Neural cell (in vitro differentiated cells): ENCODE measurements around the gene ARHGAP18. TPM values are rescaled to one million over a fixed set of nuclear protein-coding genes. Genes with fewer than 3 reads are reported as not detected.

Source experiments
- H2AFZ ChIP-seq: fragments of 200-600, 300-800 bp; sonication (generic), shearing (Covaris generic); 2 replicates; pipeline ENCODE4 v1.6.0; 2014; ENCODE audit warnings: low read depth, mild to moderate bottlenecking, antibody characterized with exemption, low read length, moderate library complexity
- H3F3A ChIP-seq: fragments of 200-600 bp; shearing (Covaris generic); 2 replicates; pipeline ENCODE4 v1.6.1; 2016; ENCODE audit warnings: mild to moderate bottlenecking, moderate library complexity, mixed read lengths, antibody characterized with exemption, low read length; ENCODE audit not compliant: insufficient read depth, poor library complexity, severe bottlenecking
- H3K27ac ChIP-seq: fragments of 200-600, 300-800 bp; sonication (generic), shearing (Covaris generic); 2 replicates; pipeline ENCODE4 v1.5.1; 2014; ENCODE audit warnings: mild to moderate bottlenecking, low read length, moderate library complexity
- H3K27me3 ChIP-seq: fragments of 300-800, 200-600 bp; sonication (generic), shearing (Covaris generic); 2 replicates; pipeline ENCODE4 v1.6.0; 2014; ENCODE audit warnings: mild to moderate bottlenecking, low read depth, low read length, moderate library complexity; ENCODE audit not compliant: insufficient read depth
- H3K36me3 ChIP-seq: fragments of 300-800, 200-600 bp; sonication (generic), shearing (Covaris generic); 2 replicates; pipeline ENCODE4 v1.5.1; 2014; ENCODE audit warnings: mild to moderate bottlenecking, antibody characterized with exemption, low read length, moderate library complexity; ENCODE audit not compliant: insufficient read depth
- H3K4me2 ChIP-seq: fragments of 300-800, 200-600 bp; sonication (generic), shearing (Covaris generic); 2 replicates; pipeline ENCODE4 v1.6.0; 2014; ENCODE audit warnings: mild to moderate bottlenecking, low read length
- H3K4me3 ChIP-seq: fragments of 300-800, 200-600 bp; sonication (generic), shearing (Covaris generic); 2 replicates; pipeline ENCODE4 v1.5.1; 2014; ENCODE audit warnings: mild to moderate bottlenecking, low read length, moderate library complexity
- H3K79me2 ChIP-seq: fragments of 200-600 bp; shearing (Covaris generic); replicated peaks from 2 replicates; pipeline ENCODE4 v1.6.0; 2014; ENCODE audit warnings: mild to moderate bottlenecking, low read length, moderate library complexity; ENCODE audit not compliant: insufficient read depth
- H3K9ac ChIP-seq: fragments of 300-800, 200-600 bp; sonication (generic), shearing (Covaris generic); 2 replicates; pipeline ENCODE4 v1.6.1; 2016; ENCODE audit warnings: mild to moderate bottlenecking, low read length, mixed read lengths
- H3K9me2 ChIP-seq: fragments of 200-600 bp; shearing (Covaris generic); 2 replicates; pipeline ENCODE4 v1.6.1; 2016; ENCODE audit warnings: mild to moderate bottlenecking, low read length, mixed read lengths; ENCODE audit not compliant: insufficient read depth
- H3K9me3 ChIP-seq: fragments of 200-600, 300-800 bp; sonication (generic), shearing (Covaris generic); 2 replicates; pipeline ENCODE4 v1.6.1; 2016; ENCODE audit warnings: mild to moderate bottlenecking, mixed run types, low read length, moderate library complexity, mixed read lengths
- H4K20me1 ChIP-seq: fragments of 200-600 bp; shearing (Covaris generic); 2 replicates; pipeline ENCODE4 v1.6.1; 2016; ENCODE audit warnings: mild to moderate bottlenecking, mixed run types; ENCODE audit not compliant: insufficient read depth
- EP300 ChIP-seq: fragments of 450-650 bp; conservative IDR thresholded peaks from 2 replicates; pipeline ENCODE4 v1.6.1; 2014; ENCODE audit warnings: antibody characterized with exemption, mild to moderate bottlenecking, moderate library complexity; ENCODE audit not compliant: poor library complexity, severe bottlenecking
- EZH2 ChIP-seq: fragments of 200-600, 300-800 bp; shearing (Covaris generic), sonication (generic); IDR thresholded peaks from 2 replicates; pipeline ENCODE4 v1.6.1; 2014; ENCODE audit warnings: antibody characterized with exemption, low read length, borderline replicate concordance, mild to moderate bottlenecking; ENCODE audit not compliant: insufficient read depth, poor library complexity, severe bottlenecking
- MXI1 ChIP-seq: fragments of 450-650 bp; conservative IDR thresholded peaks from 2 replicates; pipeline ENCODE4 v1.6.1; 2014; ENCODE audit warnings: antibody characterized with exemption, mild to moderate bottlenecking; ENCODE audit not compliant: poor library complexity, severe bottlenecking
- POLR2AphosphoS5 ChIP-seq: IDR thresholded peaks from 2 replicates; pipeline ENCODE4 v1.6.1; 2012
- RAD21 ChIP-seq: fragments of 450-650 bp; conservative IDR thresholded peaks from 2 replicates; pipeline ENCODE4 v1.6.1; 2014; ENCODE audit warnings: antibody characterized with exemption, mild to moderate bottlenecking, moderate library complexity
- REST ChIP-seq: IDR thresholded peaks from 2 replicates; pipeline ENCODE4 v1.6.1; 2012; ENCODE audit warnings: borderline replicate concordance
- SMC3 ChIP-seq: fragments of 450-650 bp; conservative IDR thresholded peaks from 2 replicates; pipeline ENCODE4 v1.6.1; 2014; ENCODE audit warnings: antibody characterized with exemption, mild to moderate bottlenecking, moderate library complexity; ENCODE audit not compliant: poor library complexity
- TAF1 ChIP-seq: IDR thresholded peaks from 2 replicates; pipeline ENCODE4 v1.6.1; 2012; ENCODE audit warnings: low read depth
- polyA plus RNA-seq: library from polyadenylated mRNA; depleted of rRNA; stranded (reverse); fragments of >200 nt; gene quantifications from 2 replicates; pipeline ENCODE4 v1.2.3, GENCODE V29; 2014
- TF ChIP-seq, protein P1 (sequence below): fragments of 450-650 bp; IDR thresholded peaks from 2 replicates; pipeline ENCODE4 v1.5.1; 2014; ENCODE audit warnings: antibody characterized with exemption, mild to moderate bottlenecking, moderate library complexity; ENCODE audit not compliant: poor library complexity, severe bottlenecking

ARHGAP18 gene
- polyA plus RNA-seq, 1 donor from 2014 or later, result 4.7 TPM

GRCh38 chr6:129686941-129687627 is 22.9 kb downstream of the ARHGAP18 start:
- no peaks in the 10 kb centered on the region for H4K20me1 ChIP-seq
- no peaks in the 10 kb centered on the region for H3K9me3 ChIP-seq
- no peaks in the 10 kb centered on the region for H3K9me2 ChIP-seq
- H3K27ac ChIP-seq, result no peak overlapping the region
- H3K4me2 ChIP-seq, result no peak overlapping the region
- no peak overlapping the region for H3K9ac ChIP-seq
- no peaks in the 10 kb centered on the region for H3F3A ChIP-seq
- H3K36me3 ChIP-seq, result no peaks in the 10 kb centered on the region
- H2AFZ ChIP-seq, result no peak overlapping the region
- H3K79me2 ChIP-seq, result no peaks in the 10 kb centered on the region
- no peaks in the 10 kb centered on the region for H3K27me3 ChIP-seq
- TF ChIP-seq POLR2AphosphoS5, result no peak
- no peak for TF ChIP-seq RAD21
- no peak for TF ChIP-seq REST
- no peak for TF ChIP-seq EP300
- TF ChIP-seq MXI1, result no peak
- no peak for TF ChIP-seq EZH2
- TF ChIP-seq SMC3, result no peak
- TF ChIP-seq, protein P1, sequence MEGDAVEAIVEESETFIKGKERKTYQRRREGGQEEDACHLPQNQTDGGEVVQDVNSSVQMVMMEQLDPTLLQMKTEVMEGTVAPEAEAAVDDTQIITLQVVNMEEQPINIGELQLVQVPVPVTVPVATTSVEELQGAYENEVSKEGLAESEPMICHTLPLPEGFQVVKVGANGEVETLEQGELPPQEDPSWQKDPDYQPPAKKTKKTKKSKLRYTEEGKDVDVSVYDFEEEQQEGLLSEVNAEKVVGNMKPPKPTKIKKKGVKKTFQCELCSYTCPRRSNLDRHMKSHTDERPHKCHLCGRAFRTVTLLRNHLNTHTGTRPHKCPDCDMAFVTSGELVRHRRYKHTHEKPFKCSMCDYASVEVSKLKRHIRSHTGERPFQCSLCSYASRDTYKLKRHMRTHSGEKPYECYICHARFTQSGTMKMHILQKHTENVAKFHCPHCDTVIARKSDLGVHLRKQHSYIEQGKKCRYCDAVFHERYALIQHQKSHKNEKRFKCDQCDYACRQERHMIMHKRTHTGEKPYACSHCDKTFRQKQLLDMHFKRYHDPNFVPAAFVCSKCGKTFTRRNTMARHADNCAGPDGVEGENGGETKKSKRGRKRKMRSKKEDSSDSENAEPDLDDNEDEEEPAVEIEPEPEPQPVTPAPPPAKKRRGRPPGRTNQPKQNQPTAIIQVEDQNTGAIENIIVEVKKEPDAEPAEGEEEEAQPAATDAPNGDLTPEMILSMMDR, result no peak
- TF ChIP-seq TAF1, result no peak
- H3K4me3 ChIP-seq, result no peak overlapping the region

GRCh38 chr6:129685662-129686031 is 24.3 kb downstream of the ARHGAP18 start:
- no peaks in the 10 kb centered on the region for H3K9me2 ChIP-seq
- H3K4me2 ChIP-seq, result no peak overlapping the region
- H3K36me3 ChIP-seq, result no peaks in the 10 kb centered on the region
- TF ChIP-seq REST (no peak), SMC3 (no peak), EZH2 (no peak)
- no peak overlapping the region for H3K27ac ChIP-seq
- H2AFZ ChIP-seq, result no peak overlapping the region
- no peaks in the 10 kb centered on the region for H3F3A ChIP-seq
- H3K79me2 ChIP-seq, result no peaks in the 10 kb centered on the region
- H4K20me1 ChIP-seq, result no peaks in the 10 kb centered on the region
- no peak overlapping the region for H3K9ac ChIP-seq
- H3K9me3 ChIP-seq, result no peaks in the 10 kb centered on the region
- no peaks in the 10 kb centered on the region for H3K27me3 ChIP-seq
- no peak overlapping the region for H3K4me3 ChIP-seq
